Measurements from ENCODE around the gene LMX1A. TPM values are rescaled to one million over a fixed set of nuclear protein-coding genes. Genes with fewer than 3 reads are reported as not detected.
A peak's percentile ranks its signal among the peaks of the same experiment; 100 is the strongest.

The LMX1A gene
- polyA plus RNA-seq, 2 of the 4 experiments (the other 2 are of a cell fraction), result not detected

- ChIA-PET CTCF (no interaction called here), POLR2A (no interaction called here)
- DNase-seq (ENCODE audit: low read depth in 1 of 2, low spot score in 1 of 2) (no peak), FAIRE-seq (no peak), ATAC-seq (no peak)
- H3K4me3 ChIP-seq, result no peak overlapping the region
- no peaks in the 10 kb centered on the region for H3K9me3 ChIP-seq
- TF ChIP-seq HOXB5 (CRISPR knock-in tag; IDR thresholded peaks at IDR 0.05) (no peak), REST (IDR thresholded peaks at IDR 0.05) (peak; percentile 76; the same call in 1 of the 2 replicates)
- no peak overlapping the region for H3K4me2 ChIP-seq
- WGBS (ENCODE audit: missing lambda C conversion rate), result 0% methylated on average over 2 of the region's 2 CpGs
- H3K4me1 ChIP-seq, result no peaks in the 10 kb centered on the region
- H3K27ac ChIP-seq, result no peak overlapping the region
Measured at GRCh38 chr1:165228676-165229075, 127.8 kb downstream of the LMX1A start.

GRCh38 chr1:165228111-165228655, 128.3 kb downstream of the LMX1A start:
- TF ChIP-seq GATA3 (IDR thresholded peaks at IDR 0.05; ENCODE audit: borderline replicate concordance) (no peak), FOXS1 (CRISPR knock-in tag; IDR thresholded peaks at IDR 0.05) (no peak), SMC3 (IDR thresholded peaks at IDR 0.05) (no peak), PBX3 (IDR thresholded peaks at IDR 0.05) (no peak), USF2 (IDR thresholded peaks at IDR 0.05) (no peak), POLR2A (IDR thresholded peaks at IDR 0.05; ENCODE audit: low read length) (no peak), JUN (IDR thresholded peaks at IDR 0.05) (no peak), RCOR1 (IDR thresholded peaks at IDR 0.05; ENCODE audit: low read depth, low read length) (no peak), HOXB5 (CRISPR knock-in tag; IDR thresholded peaks at IDR 0.05) (no peak), CBX2 (IDR thresholded peaks at IDR 0.05; ENCODE audit: borderline replicate concordance, low read depth) (no peak), MAFK (IDR thresholded peaks at IDR 0.05; ENCODE audit: partially characterized antibody) (no peak), ELK1 (IDR thresholded peaks at IDR 0.05; ENCODE audit: low read depth, low read length) (no peak), HMGXB4 (CRISPR knock-in tag; IDR thresholded peaks at IDR 0.05; ENCODE audit: borderline replicate concordance) (no peak), CHD2 (IDR thresholded peaks at IDR 0.05; ENCODE audit: low read length, partially characterized antibody) (no peak), EHF (CRISPR knock-in tag; IDR thresholded peaks at IDR 0.05) (no peak), TFCP2L1 (CRISPR knock-in tag; IDR thresholded peaks at IDR 0.05) (no peak), NFE2L2 (conservative IDR thresholded peaks at IDR 0.05; ENCODE audit: low read length) (no peak)
- Histone ChIP-seq H3K4me2 (no peak overlapping the region), H3K27ac (no peak overlapping the region), H3K4me3 (no peak overlapping the region), H3K4me1 (no peaks in the 10 kb centered on the region), H3K9me3 (no peaks in the 10 kb centered on the region)
- no peak for ATAC-seq
- WGBS (ENCODE audit: missing lambda C conversion rate), result 9% methylated on average over 2 of the region's 2 CpGs
- CTCF ChIA-PET, result no interaction called here
- no peak for FAIRE-seq
- POLR2A ChIA-PET, result no interaction called here
- no peak for DNase-seq (ENCODE audit: low read depth in 1 of 2, low spot score in 1 of 2)

All from A549 (cell line).